ENCODE results near the gene VPS54.

Gene VPS54, protein sequence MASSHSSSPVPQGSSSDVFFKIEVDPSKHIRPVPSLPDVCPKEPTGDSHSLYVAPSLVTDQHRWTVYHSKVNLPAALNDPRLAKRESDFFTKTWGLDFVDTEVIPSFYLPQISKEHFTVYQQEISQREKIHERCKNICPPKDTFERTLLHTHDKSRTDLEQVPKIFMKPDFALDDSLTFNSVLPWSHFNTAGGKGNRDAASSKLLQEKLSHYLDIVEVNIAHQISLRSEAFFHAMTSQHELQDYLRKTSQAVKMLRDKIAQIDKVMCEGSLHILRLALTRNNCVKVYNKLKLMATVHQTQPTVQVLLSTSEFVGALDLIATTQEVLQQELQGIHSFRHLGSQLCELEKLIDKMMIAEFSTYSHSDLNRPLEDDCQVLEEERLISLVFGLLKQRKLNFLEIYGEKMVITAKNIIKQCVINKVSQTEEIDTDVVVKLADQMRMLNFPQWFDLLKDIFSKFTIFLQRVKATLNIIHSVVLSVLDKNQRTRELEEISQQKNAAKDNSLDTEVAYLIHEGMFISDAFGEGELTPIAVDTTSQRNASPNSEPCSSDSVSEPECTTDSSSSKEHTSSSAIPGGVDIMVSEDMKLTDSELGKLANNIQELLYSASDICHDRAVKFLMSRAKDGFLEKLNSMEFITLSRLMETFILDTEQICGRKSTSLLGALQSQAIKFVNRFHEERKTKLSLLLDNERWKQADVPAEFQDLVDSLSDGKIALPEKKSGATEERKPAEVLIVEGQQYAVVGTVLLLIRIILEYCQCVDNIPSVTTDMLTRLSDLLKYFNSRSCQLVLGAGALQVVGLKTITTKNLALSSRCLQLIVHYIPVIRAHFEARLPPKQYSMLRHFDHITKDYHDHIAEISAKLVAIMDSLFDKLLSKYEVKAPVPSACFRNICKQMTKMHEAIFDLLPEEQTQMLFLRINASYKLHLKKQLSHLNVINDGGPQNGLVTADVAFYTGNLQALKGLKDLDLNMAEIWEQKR

DNA sequence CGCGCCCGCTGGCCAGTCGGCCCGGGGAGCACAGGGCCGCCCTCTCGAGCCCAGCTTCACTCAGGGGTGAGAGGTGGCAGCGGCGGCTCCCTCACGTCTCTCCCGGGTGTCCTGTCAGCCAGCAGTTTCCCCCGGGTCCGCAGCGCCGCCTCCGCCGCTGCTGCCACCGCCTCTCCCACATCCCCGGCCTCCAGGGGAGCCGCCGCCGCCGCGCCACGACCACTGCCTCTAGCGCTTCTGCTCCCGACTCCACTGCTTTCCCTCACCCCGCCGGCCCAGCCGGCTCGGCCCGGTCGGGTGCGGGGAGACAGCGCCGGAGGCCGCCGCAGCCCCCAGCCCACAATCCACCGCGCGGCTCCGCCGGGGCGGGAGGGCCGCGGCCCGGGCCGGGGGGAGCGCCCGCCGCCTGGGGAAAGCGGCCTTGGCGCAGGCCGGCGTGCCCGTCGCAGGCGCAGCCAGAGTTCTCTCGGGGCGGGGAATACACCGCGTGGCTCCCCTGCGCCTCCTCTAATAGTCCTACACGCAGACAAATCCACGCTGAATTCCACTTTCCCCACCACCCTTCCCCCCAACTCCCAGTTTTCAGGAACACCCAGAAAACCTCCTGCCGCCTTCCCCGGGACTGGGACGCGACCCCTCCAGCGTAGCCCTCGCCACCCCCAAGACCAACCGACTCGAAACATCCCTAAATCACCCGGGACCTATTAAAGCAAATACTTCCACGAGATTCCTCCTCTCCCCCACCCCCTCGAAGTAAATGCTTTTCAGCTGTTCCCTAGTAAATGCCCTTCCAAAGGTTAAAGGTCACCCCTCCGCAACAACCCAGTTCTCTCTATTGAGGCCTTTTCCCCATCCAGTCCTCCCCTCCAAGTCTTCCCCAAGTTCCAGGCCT lies at the start of gene VPS54:
VPS54 (minus strand) TSS at position 346 of the 892 bp plus-strand sequence. CDS start 35,429 bp downstream, outside the sequence.
- peak; percentile 28 to 61 for DNase-seq

DNA sequence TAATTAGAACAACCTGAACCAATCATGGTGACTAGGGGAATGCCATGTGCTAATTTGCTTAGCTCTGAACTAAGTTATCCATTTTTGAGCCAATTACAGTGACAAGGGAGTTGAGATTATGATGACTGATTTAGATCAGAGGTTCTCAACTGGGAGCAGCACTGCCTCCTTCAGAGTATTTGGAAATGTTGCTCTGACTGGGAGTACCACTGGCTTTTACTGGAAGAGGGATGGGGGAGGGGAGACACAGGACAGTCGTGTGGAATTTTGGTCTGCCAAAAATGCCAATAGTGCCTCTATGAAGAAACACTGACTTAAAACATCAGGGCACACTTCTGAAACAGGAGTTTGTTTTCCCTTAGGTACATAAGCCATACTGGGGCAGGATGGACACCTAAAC lies 48.1 kb upstream of the VPS54 start:
- no peak for DNase-seq

DNA sequence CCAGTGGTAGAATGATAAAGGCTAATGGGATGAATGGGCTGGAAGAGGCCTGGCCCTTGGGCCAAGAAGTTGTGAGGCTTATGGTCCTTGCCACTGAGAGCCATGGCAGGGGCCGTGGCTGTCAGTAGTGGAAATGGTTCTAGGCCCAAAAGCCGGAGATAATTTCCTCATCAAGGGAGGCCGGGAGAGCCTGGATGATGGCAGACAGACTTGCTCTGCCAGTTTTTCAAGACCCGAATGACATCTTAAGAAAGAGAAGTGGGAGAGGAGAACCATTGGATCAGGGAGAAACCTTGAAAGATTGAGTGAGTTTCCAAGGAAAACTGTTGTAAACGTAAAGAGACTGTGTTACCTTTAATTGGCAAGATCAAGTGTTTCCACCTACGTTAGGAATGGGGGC lies 46.3 kb upstream of the VPS54 start:
- no peak for DNase-seq

DNA sequence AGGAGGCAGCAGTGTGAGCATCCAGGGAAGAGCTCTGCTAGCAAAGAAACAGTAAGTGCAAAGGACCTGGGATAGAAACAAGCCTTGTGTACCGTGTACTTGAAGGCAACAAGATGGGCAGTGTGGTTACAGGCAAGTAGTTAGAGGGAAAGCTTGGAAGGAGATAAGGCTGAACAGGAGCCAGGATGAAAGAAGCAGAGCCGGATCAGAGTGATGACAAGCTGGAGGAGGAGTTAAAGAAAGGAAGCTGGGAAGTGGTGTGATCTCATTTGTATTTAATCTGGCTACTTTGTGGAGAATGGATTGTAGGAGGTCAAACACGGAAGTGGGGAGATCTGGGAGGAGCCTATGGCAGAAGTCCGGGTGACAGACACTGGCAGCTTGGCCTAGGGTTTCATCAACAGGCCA lies 44.7 kb upstream of the VPS54 start:
- DNase-seq, result no peak

DNA sequence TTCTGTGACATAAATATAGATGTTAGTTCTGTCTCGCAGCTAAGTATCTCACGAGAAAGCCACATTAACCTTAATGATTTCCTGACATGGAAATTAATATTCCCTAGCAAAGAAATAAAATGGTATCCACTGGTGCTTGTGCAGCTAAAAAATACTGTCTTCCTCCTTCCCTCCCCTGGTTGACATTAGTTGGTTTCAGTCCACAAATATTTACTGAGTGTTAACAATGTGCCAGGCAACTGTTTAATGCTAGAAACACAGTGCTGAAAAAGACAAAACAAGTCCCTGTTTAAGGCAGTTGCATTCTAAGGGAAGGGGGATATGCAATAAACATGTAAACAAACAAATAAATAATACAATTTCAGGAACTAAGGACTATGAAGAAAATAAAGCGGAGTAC lies 44.2 kb upstream of the VPS54 start:
- DNase-seq, result no peak

DNA sequence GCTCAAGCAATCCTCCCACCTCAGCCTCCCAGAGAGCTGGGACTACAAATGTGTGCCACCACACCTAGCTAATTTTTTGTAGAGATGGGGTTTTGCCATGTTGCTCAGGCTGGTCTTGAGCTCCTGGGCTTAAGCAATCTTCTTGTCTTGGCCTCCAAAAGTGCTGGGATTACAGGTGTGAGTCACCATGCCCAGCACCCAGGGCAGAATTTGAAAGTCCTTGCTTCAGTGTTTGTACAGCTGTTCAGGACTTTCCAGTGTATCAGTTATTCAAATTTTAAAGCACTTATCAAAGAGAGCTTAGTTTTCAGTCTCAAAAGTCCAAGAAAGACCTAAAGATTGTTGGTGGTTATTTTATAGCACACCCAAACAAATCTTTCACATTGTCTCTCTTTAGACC lies 43.6 kb upstream of the VPS54 start:
- DNase-seq, result no peak

DNA sequence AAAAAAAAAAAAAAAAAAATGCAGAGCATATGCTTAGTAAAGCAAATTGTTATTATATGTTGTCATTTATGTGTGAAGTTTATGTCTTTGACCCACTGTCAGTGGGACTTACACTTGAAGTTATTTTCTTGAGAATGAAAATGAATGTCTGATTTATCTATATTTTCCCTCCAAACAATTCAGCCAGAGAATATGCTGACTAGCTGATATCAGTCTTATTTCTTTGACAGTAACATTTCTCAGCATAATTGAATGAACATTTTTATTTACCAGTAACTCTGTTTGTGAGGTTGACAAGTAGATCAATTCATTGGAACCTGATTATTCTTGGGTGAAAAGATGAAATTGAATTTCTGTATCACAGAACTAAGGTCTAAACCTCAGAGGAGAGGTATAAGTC lies 40.0 kb upstream of the VPS54 start:
- DNase-seq, result no peak

DNA sequence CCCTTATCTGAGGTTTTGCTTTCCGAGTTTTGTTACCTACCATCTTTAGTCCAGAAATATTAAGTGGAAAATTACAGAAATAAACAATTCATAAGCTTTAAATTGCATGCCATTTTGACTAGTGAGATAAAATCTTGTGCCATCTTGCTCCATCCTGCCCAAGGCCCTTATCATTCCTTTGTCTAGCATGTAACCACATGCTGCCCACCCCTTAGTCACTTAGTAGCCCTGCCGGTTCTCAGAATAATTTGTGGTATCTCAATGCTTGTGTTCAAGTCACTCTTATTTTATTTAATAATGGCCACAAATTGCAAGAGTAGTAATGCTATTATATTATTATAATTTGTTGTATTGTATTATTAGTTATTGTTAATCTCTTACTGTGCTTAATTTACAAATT lies 36.8 kb upstream of the VPS54 start:
- no peak for DNase-seq

DNA sequence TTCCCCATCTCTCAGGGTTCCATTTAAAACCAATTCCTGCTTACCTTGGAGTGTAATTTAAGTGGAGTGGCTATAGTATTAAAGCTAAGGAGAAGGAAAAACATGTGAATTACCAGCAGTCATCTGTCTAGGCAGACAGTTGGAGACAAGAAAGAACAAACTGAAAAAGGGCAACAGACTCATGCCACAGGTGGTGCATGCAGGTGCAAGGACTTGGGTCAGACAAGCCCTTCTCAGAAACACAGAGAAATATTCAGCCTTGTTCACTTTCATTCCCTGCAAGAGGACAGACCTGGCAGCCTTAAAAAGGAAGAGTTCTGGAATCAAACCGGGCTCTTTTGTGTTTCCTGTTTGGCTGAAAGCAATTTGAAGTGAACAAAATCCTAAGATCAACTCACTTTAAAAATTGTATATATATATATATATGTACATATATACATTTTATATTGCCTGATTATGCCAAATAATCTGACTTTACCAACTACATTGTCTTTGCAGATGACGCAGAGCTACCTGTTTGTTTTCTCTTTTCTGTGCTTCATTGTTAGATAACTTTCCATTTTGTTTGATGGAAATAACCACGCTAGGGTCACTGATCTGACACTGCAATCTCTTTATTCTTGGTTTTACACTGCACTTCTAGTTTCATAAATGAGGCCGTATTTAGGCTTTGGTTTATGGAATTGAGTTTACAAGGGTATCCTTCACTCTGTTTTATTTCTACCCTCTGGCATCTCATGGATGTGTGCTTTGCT lies 35.1 kb upstream of the VPS54 start:
- DNase-seq, result no peak

DNA sequence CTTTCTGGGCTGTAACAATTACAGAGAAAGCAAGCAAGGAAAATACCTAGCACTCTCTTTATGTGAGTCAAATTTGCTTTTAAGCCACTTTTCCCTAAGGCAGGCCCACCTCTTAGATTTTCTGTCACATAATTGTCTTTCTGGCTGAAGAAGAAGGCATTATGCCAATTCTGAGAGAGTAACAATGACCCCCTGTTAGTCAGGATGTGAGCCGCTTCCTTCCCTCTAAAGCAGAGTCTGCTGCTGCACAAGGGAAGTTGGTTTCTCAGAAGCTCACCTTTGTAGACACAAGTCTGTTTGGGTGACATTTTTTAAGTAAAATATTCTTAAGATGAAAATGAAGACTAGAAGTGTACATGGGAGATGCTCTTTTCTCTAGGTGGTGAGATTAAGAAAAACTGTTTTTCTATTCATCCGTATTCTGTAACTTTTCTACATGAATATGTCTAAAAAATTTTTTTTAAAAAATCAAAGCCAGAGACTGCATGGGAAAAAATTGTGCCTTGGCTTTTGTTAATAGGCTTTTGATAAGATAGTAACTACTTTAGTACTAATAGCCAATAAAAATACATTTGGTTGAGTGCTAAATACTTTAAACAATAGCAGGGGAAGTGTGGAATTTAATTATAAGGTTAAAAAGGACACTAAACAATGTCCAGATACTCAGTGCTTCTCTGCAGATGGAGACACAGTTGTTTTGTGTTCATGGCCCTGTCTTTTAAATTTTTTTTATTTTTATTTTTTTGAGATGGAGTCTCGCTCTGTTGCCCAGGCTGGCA lies 33.4 kb upstream of the VPS54 start:
- DNase-seq, result no peak

DNA sequence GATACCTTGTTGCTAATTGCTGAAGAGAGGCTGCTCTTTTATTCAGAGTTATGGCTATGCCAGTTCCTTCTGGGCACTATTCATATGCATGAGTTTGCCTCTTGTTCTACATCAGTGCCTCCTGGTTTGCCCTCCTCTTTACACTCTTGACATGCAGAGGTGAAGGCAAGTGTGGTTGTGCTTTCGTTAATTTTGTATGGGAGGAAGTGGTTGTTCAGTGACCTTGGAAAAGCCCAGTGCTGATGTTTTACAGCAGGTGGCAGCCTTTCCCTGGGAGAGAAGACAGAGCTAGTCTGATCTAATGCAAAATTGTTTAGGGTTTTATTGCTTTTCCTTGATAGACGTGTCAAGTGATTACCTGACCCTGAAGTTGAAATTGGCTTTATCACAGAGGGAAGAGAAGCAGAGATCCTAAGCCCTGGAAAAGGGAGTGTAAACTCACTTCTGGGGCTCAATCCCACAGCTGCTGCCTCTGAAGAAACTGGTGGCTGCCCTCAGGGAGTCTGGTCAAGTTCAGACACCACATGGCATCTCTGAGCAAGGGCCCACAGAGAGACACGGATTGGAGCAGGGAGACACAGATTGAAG lies 30.5 kb upstream of the VPS54 start:
- peak in 1 of 2 experiments; percentile 65 for DNase-seq

DNA sequence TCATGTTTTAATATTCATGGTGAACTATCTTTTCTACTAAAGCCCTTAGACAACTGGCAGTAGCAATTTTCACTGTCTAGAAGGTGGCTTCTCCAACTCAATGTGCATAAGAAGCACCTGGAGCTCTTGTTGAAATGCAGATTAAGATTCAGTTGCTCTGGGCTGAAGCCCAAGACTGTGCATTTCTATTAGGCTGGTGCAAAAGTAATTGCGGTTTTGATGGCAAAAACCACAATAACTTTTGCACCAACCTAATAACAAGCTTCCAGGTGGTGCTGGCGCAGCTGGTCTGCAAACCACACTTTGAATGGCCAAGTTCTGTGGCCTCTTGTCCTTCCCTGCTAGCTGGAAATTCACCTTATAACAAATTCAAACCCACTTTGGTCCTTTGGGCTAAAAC lies 26.7 kb upstream of the VPS54 start:
- no peak for DNase-seq

DNA sequence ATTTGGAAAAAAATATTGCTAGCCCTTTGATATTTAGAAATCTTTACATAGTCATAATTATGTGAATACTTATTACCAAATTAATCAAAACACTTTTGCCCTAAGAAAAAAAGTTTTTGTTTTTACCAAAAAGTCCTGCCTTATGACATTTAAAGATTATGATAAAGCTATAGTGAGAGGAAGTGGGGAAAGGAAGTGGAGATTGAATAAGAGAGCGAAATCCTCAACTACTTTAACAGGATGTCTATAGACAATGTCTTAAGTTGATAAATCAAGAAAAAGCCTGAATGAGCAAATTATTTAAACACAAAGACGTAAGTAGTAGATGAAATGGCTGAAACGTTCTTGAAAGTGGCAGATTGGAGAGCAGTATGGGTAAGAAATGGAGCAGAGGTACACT lies 20.9 kb upstream of the VPS54 start:
- DNase-seq, result no peak

DNA sequence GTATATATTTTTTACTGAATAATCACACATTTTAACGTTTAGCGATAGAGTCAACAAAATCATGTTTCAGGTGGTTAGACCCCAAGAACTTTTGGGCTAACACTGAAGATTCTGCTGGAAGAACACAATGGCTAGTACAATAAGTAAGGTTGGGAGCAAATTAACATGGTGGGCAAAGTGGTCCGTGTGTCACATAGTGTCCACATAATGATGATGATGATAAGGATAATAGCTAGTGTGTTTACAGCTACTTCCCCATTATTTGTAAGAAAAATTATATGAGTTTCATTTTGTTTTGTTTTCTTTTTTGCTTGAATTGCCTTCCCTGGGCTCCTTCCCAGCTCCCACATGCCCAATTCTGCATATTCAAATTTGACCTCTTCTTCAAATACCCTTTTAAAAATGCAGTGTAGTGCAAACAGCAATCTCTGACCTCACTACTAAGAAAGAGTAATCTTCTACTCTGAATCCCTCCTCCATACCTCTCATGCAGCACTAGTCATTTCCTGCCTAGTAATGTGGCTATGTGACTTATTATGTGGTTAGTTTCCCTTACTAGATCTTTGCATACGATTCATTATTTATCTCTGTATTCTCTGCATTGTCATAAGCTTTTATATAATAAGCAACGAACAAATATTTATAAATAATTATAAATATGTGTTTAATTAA lies 16.9 kb upstream of the VPS54 start:
- peak in 1 of 2 experiments; percentile 53 for DNase-seq

DNA sequence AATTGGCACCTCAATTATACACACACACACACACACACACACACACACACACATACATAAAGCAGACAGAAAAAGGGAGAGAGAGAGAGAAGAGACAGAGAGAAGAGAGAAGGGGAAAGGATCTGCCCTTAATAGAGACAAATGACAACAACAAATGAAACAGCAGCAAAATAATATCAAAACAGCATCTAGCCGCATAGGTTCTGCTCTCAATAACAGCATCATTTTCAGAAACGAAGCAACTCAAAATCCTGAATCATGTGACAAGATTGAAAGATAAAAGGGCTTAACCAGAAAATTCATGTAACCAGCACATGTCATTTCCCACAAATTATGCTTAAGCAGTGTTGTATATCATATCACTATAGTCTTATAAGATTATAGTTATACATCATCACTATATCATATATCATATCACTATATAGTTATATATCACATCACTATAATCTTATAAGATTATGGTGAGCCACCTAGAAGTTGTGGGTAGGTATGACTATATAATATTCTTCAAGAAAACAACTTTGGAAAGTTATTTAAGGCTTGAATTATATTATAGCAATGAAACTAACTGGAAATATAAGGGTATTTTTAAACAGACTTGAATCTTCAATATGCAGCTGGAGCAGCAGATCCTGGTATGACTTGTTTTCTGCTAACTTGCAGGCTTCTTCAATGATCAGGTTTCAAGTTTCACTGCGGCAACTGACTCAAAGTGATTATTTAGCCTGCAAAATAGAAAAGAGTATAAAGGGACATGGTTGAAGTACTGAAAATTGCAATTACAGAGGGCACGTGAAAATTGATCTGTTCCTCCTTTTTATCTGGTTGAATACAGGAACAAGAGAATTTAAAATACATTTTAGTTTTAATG lies 16.1 kb upstream of the VPS54 start:
- DNase-seq, result no peak

DNA sequence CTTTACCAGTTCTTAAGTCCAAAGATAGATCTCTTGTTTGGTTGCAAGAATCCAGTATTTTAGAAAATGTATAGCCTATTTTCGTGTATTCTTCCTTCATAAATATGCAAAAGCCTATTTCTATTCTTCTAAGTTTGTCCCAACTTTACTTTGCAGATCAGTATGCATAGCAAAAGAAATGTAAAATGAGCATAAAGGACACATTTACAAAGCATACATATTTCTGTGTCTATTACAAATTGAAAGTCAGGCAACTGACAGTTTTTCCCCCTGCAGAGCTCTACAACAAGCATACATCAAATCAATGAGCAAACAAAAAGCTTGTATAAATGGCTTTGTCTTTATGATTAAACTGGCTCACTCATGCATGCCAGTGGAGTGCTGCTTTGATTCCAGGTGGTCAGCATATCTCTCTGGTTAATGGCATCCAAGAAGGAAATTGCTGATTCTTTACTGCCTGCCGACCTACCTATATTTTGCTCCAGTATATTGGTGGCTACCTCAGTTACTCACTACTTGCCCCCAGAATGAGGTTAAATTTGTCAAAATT lies 10.0 kb upstream of the VPS54 start:
- DNase-seq, result no peak

DNA sequence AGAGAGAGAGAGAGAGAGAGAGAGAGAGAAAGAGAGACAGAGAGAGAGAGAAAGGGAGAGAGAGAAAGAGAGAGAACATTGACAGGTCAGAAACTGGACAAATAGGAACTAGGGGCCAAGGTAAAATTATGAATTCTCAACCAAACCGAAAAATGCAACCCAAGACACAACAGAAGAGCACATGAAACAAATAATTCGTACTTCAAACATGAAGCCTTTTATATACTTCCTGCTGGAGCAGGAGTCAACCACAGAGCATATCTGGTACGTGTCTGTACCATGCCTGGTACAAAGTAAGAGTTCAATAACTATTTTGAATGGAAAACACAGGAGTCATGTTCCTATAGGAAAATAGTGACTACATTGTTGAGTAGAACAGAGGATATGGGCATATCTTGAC lies 6.5 kb upstream of the VPS54 start:
- DNase-seq, result no peak

DNA sequence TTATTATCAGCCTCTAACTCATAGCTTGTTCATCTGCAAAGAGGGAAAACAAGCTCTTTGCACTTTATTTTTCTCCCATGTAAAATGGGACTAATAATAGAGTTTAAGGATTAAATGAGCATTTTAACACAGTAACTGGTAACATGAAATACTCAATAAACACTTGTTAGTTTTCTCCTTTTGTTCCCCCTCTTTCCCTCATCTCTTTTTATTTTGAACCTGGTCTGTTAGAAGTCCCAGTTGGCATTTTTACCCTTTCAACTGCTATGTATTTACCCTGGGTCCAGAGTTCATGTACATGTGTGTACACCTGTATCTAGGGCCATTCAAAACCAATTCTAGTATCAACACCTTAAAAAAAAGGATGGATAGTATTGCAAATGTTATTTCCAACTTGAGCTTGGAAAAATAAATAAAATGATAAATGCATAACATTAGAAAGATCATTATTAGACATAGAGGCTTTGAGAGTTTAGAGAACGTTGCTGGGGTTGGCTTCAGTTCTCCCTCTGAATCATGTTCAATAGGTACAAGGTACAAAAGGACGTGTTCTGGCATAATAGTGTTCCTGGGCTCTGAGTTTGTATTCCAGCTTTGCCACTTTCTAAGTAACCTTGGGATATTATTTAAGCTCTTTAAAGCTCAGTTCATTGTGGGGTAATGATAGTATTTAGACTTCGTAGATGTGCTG lies 5.2 kb upstream of the VPS54 start:
- DNase-seq, result no peak

Data from SW 1271 (cell line).